H1 (cell line): Measurements from ENCODE around the gene RRP1B. TPM values are rescaled to one million over a fixed set of nuclear protein-coding genes. Genes with fewer than 3 reads are reported as not detected.

Experiments used
- CHD2 ChIP-seq: IDR thresholded peaks from 2 replicates; pipeline ENCODE4 v1.6.1; 2012; ENCODE audit warnings: low read length, improper control_type of control experiment
- EGR1 ChIP-seq: IDR thresholded peaks from 2 replicates; pipeline ENCODE4 v1.6.1; 2011; ENCODE audit warnings: low read depth, low read length, borderline replicate concordance
- GTF2F1 ChIP-seq: IDR thresholded peaks from 2 replicates; pipeline ENCODE4 v1.6.1; 2012; ENCODE audit warnings: low read depth, low read length, improper control_type of control experiment, borderline replicate concordance
- JUN ChIP-seq: IDR thresholded peaks from 2 replicates; pipeline ENCODE4 v1.6.1; 2011; ENCODE audit warnings: low read depth, mild to moderate bottlenecking, improper control_type of control experiment, low read length
- JUND ChIP-seq: IDR thresholded peaks from 2 replicates; pipeline ENCODE4 v1.6.1; 2011; ENCODE audit warnings: mild to moderate bottlenecking, improper control_type of control experiment, low read length
- KDM1A ChIP-seq: fragments of 200-600, 300-600 bp; sonication (generic); IDR thresholded peaks from 2 replicates; pipeline ENCODE4 v1.7.1; 2016; ENCODE audit warnings: mild to moderate bottlenecking, low read length, borderline replicate concordance
- MAFK ChIP-seq: IDR thresholded peaks from 2 replicates; pipeline ENCODE4 v1.6.1; 2012; ENCODE audit warnings: low read depth, mild to moderate bottlenecking, improper control_type of control experiment, low read length
- POU5F1 ChIP-seq: IDR thresholded peaks from 2 replicates; pipeline ENCODE4 v1.6.1; 2011; ENCODE audit warnings: low read depth, mild to moderate bottlenecking, low read length, moderate library complexity
- SIN3A ChIP-seq, 2 experiments: IDR thresholded peaks in 1 of 2; conservative IDR thresholded peaks in 1 of 2; 2 replicates each; pipeline ENCODE4 v1.6.1; 2011 to 2012; ENCODE audit warnings: low read length in 2 of 2, improper control_type of control experiment in 1 of 2, low read depth in 1 of 2, mild to moderate bottlenecking in 1 of 2
- SP1 ChIP-seq: IDR thresholded peaks from 2 replicates; pipeline ENCODE4 v1.6.1; 2011; ENCODE audit warnings: low read depth, low read length
- SP4 ChIP-seq: IDR thresholded peaks from 2 replicates; pipeline ENCODE4 v1.6.1; 2012; ENCODE audit warnings: low read length, inconsistent platforms
- TAF1 ChIP-seq: IDR thresholded peaks from 2 replicates; pipeline ENCODE4 v1.6.1; 2011; ENCODE audit warnings: mild to moderate bottlenecking, low read depth, low read length
- TEAD4 ChIP-seq: IDR thresholded peaks from 2 replicates; pipeline ENCODE4 v1.6.1; 2012; ENCODE audit warnings: low read depth, low read length, inconsistent platforms, mixed read lengths
- ZNF274 ChIP-seq: IDR thresholded peaks from 2 replicates; pipeline ENCODE4 v1.7.0; 2012; ENCODE audit warnings: low read length, borderline replicate concordance; ENCODE audit errors: extremely low read depth
- polyA plus RNA-seq, 7 experiments: library from polyadenylated mRNA; depleted of rRNA in 3 of 7; stranded (reverse) in 5 of 7; unstranded in 2 of 7; fragments of >200 nt in 5 of 7; fragments of 200-250 nt in 2 of 7; gene quantifications; 1 replicate in 5 of 7; 2 replicates in 1 of 7; 4 replicates in 1 of 7; pipeline versions ENCODE4 v1.2.1 to v1.2.3, GENCODE V29; 2011 to 2013; ENCODE audit warnings: missing spikeins in 2 of 7, mixed read lengths in 2 of 7
- total RNA-seq: library from RNA; stranded (reverse); fragmentation: NEBNext Ultra II Directional; extraction: Animal tissue kit (Norgen Biotek cat#: 25700); gene quantifications from 2 replicates; pipeline ENCODE4 v1.2.1, GENCODE V29; 2021
- TF ChIP-seq, protein P1 (sequence below): IDR thresholded peaks from 2 replicates; pipeline ENCODE4 v1.6.1; 2011; ENCODE audit warnings: low read length, improper control_type of control experiment

Gene RRP1B
- total and polyA plus RNA-seq, 2 of the 8 experiments (the other 6 are each of a cell fraction or from before 2014, with no cell fraction given), result 25.8 to 97.3 TPM

- TF ChIP-seq, protein P1, sequence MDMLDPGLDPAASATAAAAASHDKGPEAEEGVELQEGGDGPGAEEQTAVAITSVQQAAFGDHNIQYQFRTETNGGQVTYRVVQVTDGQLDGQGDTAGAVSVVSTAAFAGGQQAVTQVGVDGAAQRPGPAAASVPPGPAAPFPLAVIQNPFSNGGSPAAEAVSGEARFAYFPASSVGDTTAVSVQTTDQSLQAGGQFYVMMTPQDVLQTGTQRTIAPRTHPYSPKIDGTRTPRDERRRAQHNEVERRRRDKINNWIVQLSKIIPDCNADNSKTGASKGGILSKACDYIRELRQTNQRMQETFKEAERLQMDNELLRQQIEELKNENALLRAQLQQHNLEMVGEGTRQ, result no peak
- TF ChIP-seq EGR1, result no peak
- TF ChIP-seq JUND, result 0 out of 2 replicates have a peak, but pooled peaks have one; percentile 31
- TF ChIP-seq ZNF274, result no peak
- TF ChIP-seq SP4, result 0 out of 2 replicates have a peak, but pooled peaks have one; percentile 33
- 0 out of 2 replicates have a peak, but pooled peaks have one; percentile 26 for TF ChIP-seq CHD2
- TF ChIP-seq SIN3A (conservative IDR thresholded peaks at IDR 0.05 in 1 of 2, IDR thresholded peaks at IDR 0.05 in 1 of 2; ENCODE audit: low read depth in 1 of 2, low read length in 2 of 2), result peak in 1 of 2 experiments; percentile 58; a peak in 1 of 4 replicates
- peak; percentile 34; the same call in 1 of the 2 replicates for TF ChIP-seq TEAD4
- no peak for TF ChIP-seq TAF1
- TF ChIP-seq SP1, result peak; percentile 42; the same call in 1 of the 2 replicates
- TF ChIP-seq KDM1A, result no peak
- TF ChIP-seq MAFK, result peak; percentile 96
- 0 out of 2 replicates have a peak, but pooled peaks have one; percentile 16 for TF ChIP-seq JUN
- TF ChIP-seq POU5F1, result no peak
- TF ChIP-seq GTF2F1, result no peak
- TF ChIP-seq, all 59 proteins: peak for 11
Measured at GRCh38 chr21:43646550-43647260, 12.7 kb upstream of the RRP1B start (continued).
